AG04449 (cell line): ENCODE results near the gene MEF2B.
"Not testable (repeated sequence)": the region's sequence is repeated elsewhere in the genome, so short reads cannot be mapped to it uniquely, and the experiment has no call there.

Source experiments
- CTCF ChIA-PET: fragments of 350-600 bp; formaldehyde crosslinking; extraction: SDS; loops from one replicate; lab custom pipeline; 2021; ENCODE audit warnings: antibody characterized with exemption; lab: Yijun Ruan, JAX
- POLR2A ChIA-PET: fragments of 400-600, 350-600 bp; formaldehyde crosslinking; extraction: SDS; loops from one replicate; lab custom pipeline; 2020; ENCODE audit warnings: antibody characterized with exemption, inconsistent platforms; lab: Yijun Ruan, JAX
- DNase-seq: peaks from one replicate; pipeline ENCODE4 v3.0.0-alpha.2; 2010; ENCODE audit warnings: low read depth, low spot score
- H3K4me3 ChIP-seq: 2 replicates; pipeline ENCODE4 v1.5.1; 2011; ENCODE audit warnings: low read depth, mild to moderate bottlenecking, control low read depth, low read length
- TF ChIP-seq, protein P1 (sequence below): IDR thresholded peaks from one replicate; pipeline ENCODE4 v1.5.1; 2011; ENCODE audit warnings: mild to moderate bottlenecking, moderate library complexity, low read length, control low read depth, inconsistent platforms; ENCODE audit not compliant: insufficient read depth; ENCODE audit errors: missing control alignments

MEF2B gene

DNA sequence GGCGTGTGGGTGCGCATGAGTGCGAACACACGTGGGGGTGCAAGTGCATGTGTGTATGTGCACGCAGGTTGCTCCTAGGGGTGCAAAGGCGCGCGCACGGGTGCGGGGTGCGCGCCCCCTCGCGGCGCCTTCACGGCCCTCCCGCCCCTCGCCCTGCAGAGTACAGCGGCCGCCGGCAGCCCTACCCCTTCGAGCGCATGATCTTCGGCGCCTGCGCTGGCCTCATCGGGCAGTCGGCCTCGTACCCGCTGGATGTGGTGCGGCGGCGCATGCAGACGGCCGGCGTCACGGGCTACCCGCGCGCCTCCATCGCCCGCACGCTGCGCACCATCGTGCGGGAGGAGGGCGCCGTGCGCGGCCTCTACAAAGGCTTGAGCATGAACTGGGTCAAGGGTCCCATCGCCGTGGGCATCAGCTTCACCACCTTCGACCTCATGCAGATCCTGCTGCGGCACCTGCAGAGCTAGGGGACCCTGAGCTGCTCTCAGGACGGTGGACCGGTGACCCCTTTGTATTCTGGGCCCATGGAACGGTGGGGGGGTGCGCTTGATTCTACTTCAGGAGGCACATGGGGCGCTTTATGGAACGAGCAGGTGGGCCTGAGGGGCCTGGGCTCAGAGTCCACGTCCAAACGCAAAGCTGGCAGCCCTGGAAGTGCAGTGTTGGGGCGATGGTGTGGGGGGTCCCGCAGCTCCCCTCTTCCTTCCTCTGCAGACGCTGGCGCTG lies 59.5 kb downstream of the MEF2B start:
- no peak overlapping the region for H3K4me3 ChIP-seq
- POLR2A ChIA-PET, result no interaction called here
- CTCF ChIA-PET, result interaction anchor here (1.2 to 1.7 kb wide), 3 partner anchors 31 to 61 kb away, joined by 3 to 4 read pairs (median 4); no protein-coding TSS in a partner anchor
- DNase-seq, result no peak
- TF ChIP-seq, protein P1, sequence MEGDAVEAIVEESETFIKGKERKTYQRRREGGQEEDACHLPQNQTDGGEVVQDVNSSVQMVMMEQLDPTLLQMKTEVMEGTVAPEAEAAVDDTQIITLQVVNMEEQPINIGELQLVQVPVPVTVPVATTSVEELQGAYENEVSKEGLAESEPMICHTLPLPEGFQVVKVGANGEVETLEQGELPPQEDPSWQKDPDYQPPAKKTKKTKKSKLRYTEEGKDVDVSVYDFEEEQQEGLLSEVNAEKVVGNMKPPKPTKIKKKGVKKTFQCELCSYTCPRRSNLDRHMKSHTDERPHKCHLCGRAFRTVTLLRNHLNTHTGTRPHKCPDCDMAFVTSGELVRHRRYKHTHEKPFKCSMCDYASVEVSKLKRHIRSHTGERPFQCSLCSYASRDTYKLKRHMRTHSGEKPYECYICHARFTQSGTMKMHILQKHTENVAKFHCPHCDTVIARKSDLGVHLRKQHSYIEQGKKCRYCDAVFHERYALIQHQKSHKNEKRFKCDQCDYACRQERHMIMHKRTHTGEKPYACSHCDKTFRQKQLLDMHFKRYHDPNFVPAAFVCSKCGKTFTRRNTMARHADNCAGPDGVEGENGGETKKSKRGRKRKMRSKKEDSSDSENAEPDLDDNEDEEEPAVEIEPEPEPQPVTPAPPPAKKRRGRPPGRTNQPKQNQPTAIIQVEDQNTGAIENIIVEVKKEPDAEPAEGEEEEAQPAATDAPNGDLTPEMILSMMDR, result peak; percentile 41

DNA sequence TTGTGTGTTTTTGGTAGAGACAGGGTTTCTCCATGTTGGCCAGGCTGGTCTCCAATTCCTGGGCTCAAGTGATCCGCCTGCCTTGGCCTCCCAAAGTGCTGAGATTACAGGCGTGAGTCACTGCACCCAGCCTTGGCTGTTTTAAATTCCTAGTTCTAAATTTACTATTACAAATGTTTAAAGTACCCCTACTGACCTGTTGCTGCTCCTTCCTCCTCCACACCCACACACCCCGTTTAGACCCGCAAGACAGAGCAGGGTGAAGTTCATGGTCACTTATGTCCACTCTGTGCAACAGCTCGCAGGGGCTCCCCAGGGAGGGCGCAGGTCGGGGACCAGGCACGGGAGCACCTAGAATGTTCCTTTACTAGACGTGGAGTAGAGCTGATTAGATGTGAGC lies 60.5 kb downstream of the MEF2B start:
- ChIA-PET CTCF (interaction anchor here (1.7 kb wide), 1 partner anchor 58 kb away, joined by 4 read pairs; no protein-coding TSS in a partner anchor), POLR2A (no interaction called here)
- DNase-seq, result peak; percentile 5
- no peak overlapping the region for H3K4me3 ChIP-seq
- TF ChIP-seq, protein P1, result no peak

DNA sequence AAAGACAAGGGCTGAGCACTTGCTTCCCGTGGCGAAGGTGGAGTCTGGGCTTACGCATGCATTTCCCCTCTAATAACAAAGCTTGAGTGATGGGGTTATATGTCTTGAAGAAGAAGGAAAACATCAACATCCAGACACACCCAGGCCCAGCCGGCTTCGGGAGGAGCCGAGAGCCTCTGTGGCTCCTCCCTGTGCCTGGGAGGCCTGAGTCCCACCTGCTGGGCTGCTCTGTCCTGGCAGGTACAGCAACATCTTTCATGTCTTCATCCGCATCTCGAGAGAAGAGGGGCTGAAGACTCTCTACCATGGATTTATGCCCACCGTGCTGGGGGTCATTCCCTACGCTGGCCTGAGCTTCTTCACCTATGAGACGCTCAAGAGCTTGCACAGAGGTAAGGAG lies 62.4 kb downstream of the MEF2B start:
- ChIA-PET POLR2A (no interaction called here), CTCF (no interaction called here)
- no peak for DNase-seq
- TF ChIP-seq, protein P1, result no peak
- H3K4me3 ChIP-seq, result no peak overlapping the region

DNA sequence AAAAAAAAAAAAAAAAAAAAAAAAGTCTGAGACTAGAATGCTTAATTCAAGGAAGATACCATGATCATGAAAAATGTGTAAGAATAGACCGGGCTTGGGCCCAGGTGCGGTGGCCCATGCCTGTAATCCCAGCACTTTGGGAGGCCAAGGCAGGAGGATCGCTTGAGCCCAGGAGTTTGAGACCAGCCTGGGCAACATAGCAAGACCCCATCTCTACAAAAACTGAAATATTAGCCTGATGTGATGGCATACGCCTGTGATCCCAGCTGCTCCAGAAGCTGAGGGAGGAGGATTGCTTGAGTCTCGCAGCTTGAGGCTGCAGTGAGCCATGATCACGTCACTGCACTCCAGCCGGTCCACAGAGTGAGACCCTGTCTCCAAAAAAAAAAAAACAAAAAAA lies 63.1 kb downstream of the MEF2B start:
- CTCF ChIA-PET, POLR2A ChIA-PET, H3K4me3 ChIP-seq, DNase-seq: not testable (repeated sequence)

DNA sequence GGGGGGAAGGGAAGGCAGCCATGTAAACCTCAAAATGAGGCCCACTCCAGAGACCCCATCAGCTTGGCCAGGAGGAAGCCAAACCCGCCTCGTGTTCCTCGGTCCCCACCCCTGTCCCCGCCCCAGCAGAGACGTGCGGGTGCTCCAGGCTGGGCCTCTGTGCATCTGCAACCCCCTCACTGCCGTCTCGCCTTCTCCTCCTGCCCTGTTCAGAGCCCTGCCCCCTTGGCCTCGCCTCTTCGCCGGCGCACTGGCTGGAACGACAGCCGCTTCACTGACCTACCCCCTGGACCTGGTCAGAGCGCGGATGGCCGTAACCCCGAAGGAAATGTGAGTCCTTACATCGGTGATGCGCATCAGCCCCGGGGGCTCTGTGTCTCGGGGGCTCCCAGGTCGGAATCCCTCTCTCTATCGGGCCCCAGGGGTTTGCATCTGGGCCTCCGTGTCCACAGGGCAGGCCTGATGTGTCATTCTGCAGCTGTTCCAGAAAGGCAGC lies 64.0 kb downstream of the MEF2B start:
- DNase-seq, result no peak
- TF ChIP-seq, protein P1, result no peak
- H3K4me3 ChIP-seq, result peak overlapping the region; percentile 32
- ChIA-PET CTCF (interaction anchor here (1.5 kb wide), 1 partner anchor 40 kb away, joined by 6 read pairs; no protein-coding TSS in a partner anchor), POLR2A (no interaction called here)

DNA sequence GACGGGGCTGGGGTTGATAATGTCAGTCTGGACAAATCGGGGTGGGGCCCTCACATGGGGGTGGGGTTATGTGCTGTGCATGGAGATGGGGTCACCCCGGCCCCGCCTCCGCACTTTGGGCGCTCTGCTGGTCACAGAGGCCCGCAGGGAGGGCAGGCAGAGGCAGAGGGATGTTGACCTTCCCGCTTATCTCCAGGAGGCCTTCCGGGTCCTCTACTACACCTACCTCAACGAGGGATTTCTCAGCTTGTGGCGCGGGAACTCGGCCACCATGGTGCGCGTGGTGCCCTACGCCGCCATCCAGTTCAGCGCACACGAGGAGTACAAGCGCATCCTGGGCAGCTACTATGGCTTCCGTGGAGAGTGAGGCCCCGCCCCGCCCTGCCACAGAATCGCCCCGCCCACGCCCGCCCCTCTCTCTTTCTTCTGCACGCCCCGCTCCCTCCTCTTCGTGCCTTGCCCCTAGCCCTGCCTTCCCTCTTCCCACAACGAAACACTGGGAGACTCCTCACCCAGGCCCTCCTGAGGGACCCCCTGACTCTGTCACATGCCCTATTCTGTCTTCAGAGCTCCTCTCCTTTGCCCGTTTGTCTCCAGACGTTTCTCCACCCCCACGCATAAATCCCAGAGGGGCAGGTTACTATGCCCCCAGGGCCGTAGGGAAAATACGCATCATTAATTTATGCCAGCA lies 64.6 kb downstream of the MEF2B start:
- ChIA-PET CTCF (interaction anchor here (1.0 to 1.5 kb wide), 2 partner anchors 14 to 41 kb away, joined by 3 to 6 read pairs; no protein-coding TSS in a partner anchor), POLR2A (no interaction called here)
- DNase-seq, result no peak
- TF ChIP-seq, protein P1, result no peak
- H3K4me3 ChIP-seq, result peak overlapping the region; percentile 51
